HG03135 (cell line): Measurements from ENCODE around the gene MGRN1.
"Not testable (repeated sequence)": the region's sequence is repeated elsewhere in the genome, so short reads cannot be mapped to it uniquely, and the experiment has no call there.

Source experiments
- ATAC-seq: cut with Tn5 transposase; IDR thresholded peaks from one replicate; pipeline ENCODE4 v1.9.1; 2021; ENCODE audit warnings: mild to moderate bottlenecking, moderate library complexity; ENCODE audit not compliant: unreplicated experiment

Gene MGRN1

DNA sequence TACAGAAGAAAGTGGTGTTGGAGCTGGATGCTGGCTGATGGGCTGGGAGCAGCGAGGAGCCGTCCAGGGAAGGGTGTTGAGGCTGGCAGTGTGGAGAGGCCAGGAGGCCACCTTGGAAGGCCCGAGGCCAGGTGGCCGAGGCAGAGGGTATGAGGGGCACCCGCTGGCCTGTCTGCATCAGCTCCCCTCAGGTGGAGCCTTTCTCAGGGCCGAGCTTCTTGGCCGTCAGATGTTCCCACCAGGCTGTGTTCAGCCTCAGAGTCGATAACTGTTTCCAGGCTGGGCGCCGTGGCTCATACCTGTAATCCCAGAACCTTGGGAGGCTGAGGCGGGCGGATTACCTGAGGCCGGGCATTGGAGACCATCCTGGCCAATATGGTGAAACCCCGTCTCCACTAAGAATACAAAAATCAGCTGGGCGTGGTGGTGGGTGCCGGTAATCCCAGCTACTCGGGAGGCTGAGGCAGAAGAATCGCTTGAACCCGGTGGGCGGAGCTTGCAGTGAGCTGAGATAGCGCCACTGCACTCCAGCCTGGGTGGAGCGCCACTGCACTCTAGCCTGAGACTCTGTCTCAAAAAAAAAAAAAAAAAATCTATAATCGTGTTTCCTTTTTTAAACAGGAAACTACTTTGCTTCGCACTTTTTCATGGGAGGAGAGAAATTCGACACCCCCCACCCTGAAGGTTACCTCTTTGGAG, 25.3 kb downstream of the MGRN1 start:
- ATAC-seq = no peak

DNA sequence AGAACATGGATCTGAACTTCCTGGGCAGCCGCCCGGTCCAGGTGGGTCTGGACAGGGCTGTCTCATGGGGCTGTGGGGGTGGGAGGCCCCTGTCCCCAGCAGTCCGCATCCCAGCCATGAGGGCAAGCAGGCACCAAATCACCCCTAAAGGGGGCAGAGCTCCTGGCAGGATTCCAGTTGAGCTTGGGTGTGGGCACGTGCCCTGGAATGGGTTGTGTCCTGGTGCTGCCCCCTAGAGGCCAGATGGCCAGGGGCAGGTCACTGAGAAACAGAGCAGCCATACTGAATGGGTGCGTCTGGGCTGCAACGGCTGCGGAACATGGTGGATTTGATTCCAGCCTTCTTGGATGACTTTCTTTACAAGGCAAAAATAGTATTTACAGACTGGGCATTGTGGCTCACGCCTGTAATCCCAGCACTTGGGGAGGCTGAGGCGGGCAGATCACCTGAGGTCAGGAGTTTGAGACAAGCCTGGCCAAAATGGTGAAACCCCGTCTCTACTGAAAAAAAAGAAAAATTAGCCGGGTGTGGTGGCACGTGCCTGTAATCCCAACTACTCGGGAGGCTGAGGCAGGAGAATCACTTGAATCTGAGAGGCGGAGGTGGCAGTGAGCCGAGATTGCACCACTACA, 25.9 kb downstream of the MGRN1 start:
- not testable (repeated sequence) for ATAC-seq

- no peak for ATAC-seq
Observed at GRCh38 chr16:4651827-4652226, 27.2 kb downstream of the MGRN1 start.

DNA sequence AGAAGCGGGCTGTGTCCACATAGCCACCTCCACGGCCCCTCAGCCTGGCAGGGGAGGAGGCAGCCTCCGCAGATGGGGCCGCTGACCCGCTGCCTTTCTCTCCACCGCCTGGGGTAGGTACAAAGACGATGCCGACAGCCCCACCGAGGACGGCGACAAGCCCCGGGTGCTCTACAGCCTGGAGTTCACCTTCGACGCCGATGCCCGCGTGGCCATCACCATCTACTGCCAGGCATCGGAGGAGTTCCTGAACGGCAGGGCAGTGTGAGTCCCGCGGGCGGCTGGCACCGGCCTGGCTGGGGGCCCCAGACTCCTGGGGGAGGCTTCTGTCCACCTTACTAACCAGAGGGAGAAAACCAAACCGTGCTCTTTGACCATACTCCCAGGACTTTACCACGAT, 27.9 kb downstream of the MGRN1 start:
- no peak for ATAC-seq

DNA sequence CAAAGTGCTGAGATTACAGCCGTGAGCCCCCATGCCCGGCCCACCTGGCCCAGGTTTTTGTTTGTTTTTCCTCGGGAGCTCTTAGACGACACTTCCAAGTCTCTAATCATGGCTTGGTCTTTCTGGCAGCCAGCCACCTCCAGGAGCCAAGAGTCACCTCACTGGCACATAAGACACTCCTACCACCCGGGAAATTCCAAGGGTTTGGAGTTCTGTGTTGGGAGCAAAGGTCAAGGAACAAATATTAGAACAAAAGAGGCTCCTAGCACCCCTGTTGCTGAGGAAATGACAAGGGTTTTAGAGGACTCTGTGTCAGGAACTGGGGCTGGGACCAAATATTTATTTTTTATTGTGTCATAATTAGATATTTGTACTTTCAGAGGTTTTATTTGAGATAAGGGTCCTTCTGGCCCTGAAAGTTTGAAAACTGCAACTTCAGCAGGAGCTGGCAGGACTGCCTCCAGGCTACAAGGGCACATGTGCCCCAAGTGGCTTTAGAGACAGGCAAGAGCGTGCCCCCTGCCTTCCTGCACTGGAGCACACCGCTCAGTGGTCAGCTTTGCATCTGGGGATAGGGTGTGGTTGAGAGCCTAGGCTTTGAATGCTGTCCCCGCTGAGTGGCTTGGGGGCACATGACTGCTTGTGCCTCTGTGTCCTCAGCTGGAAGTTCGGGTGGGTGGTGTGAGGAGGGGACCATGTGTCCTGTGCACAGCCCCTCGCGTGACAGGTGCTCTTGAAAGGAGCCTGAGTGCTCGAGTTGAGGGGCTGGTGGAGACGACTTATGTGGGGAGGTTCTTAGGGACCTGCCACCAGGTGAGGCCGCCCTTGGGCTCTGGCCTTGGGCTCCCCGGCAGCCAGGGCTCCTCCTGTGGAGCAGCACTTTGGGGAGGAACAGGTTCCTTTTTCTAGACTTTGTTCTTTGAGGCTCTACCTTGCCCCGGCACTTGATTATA, 29.7 kb downstream of the MGRN1 start:
- ATAC-seq = no peak

GRCh38 chr16:4654964-4655590, 30.5 kb downstream of the MGRN1 start:
- no peak for ATAC-seq

DNA sequence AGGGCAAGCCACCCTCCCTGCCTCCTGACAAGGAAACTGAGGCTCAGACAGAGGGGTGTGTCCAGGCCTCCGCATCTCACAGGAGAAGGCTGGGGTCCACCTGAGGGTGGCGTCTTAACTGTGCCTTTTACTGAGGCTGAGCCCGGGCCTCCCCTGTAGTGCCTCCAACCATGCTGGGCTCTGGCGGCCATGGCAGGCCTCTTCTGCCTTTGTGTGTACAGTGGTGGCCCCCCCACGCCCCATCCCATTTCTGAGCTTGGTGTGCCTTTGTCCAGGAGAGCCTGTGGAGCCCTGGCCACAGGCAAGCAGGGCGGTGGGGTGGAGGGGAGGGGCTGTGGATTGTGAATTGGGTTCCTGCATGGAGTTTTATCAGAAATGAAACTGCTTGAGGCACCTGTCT, 31.2 kb downstream of the MGRN1 start:
- ATAC-seq = no peak

- no peak for ATAC-seq
Observed at GRCh38 chr16:4656221-4656620, 31.6 kb downstream of the MGRN1 start.

DNA sequence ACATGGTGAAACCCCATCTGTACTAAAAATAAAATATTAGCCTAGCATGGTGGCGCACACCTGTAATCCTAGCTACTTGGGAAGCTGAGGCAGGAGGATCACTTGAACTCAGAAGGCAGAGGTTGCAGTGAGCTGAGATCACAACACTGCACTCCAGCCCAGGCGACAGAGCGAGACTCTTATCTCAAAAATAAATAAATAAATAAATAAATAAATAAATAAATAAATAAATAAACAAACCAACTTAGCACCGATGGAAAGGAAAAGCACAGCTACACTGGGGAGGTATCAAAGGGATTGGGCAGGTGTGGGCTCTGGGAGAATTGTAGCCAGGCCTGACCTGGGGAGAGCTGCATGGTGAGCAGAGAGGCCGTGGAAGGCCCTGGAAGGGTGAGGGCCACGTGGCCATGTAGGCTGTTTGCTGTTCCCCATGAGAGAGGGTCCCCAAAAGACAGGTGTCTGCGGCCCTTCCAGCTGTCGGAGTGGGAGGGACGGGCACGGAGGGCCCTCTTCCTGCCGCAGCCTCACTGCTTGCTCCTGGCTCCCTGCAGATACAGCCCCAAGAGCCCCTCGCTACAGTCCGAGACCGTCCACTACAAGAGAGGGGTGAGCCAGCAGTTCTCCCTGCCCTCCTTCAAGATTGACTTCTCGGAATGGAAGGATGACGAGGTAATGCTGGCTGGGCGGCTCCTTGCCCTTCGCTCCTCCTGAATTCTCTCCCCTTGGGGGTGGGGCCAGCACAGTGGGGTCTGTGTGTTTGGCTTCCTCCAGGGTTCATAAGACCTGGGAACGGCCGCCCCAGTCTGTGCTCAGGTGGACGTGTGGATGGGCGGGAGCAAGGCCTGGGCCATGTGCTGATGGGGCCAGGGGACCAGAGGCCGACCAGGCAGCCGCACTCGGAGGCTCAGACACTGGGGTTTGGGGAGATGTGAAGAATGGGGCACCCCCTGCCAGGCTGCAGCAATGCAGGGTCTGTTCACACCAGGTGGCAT, 32.4 kb downstream of the MGRN1 start:
- ATAC-seq = no peak

DNA sequence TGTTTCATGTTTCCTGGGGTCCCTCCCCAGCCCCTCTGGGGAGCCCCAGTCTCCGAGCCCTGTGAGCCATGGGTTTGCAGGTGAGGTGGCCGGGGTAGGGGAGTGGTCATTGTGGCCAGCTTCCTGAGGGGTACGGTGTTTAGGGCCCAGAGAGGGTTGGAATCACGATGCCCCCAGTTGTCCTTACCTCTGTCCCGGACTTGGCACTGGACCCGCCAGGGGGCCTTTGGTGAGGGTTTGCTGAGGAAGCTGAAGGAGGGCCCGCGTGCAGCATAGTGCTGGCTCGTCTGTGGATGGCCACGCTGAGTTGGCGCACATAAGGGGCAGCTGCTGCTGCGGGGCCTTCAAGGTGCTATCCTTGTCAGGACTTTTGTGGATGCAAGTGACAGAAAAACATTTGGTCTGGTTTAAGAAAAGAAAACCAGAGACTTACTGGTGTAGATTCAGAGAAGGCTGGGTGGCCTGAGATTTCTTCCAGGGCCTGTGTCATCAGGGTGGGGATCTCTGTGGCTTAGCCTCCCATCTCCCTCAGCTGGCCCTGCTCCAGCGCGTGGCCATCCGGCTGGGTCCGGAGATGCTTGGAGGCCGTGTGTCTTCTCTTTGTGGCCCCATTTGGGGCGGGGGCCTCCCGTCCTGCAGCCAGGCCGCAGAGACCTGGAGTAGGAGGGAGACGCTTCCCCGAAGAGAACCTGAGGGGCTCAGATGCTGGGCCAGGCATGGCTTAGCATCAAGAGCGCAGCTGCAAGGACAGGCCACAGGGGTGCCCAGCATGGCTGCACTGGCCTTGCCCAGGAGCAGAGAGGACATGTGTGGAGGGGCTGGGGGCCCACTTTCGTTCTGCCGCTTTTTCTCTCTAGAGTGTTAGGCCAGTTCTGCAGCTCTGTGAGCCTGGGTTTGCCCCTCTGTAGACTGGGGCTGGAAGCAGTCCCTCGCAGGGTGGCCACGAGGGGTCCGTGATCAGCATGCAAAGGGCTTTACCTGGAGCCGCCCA, 35.0 kb downstream of the MGRN1 start:
- no peak for ATAC-seq

- ATAC-seq = no peak
Observed at GRCh38 chr16:4660454-4661007, 35.9 kb downstream of the MGRN1 start.

GRCh38 chr16:4661661-4662060, 37.0 kb downstream of the MGRN1 start:
- no peak for ATAC-seq

- ATAC-seq = no peak
Observed at GRCh38 chr16:4663465-4663776, 38.8 kb downstream of the MGRN1 start.

GRCh38 chr16:4663777-4664465, 39.3 kb downstream of the MGRN1 start:
- no peak for ATAC-seq

DNA sequence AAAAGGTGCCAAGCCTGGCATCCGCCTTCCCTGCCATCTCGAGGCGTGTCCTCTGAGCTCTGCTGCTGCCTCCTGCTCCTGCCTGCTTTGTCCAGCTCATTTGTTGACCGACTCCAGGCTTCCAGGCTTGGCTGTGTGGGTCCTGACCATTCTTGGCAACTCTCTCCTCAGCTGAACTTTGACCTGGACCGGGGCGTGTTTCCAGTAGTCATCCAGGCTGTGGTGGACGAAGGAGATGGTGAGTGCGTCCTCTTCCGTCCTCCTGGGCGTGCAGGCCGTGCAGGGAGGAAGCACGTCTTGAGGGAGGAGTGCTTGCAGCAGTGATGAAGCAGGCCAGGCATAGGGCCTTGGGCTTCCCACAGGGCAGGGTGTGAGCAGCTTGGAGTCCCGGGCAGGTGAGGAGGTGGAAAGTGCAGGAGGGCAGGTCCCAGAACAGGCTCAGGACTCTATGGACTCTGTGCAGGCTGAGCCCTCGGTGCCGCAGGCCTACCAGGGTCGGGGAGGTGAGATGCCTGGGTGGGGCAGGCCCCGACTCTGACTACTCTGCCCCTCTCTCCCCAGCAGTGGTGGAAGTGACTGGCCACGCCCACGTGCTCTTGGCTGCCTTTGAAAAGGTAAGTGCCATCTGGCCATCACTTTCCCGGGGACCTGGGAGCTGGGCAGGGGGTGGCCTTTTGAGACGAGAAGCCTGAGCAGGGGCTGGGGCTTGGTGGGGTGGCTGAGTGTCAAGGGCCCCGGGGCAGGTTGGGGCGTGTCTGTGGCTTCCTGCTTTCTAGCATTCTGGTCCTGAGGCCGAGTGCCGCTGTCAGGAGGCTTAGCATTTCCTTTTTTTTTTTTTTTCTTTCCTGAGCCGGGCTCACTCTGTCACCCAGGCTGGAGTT, 40.2 kb downstream of the MGRN1 start:
- no peak for ATAC-seq

- ATAC-seq = no peak
Observed at GRCh38 chr16:4666537-4667202, 42.0 kb downstream of the MGRN1 start.
